DND-41 (cell line): Measurements from ENCODE around the gene ART3.

Experiments
- ATAC-seq: fragments of 200-7000 bp; cut with Tn5 transposase; 3 replicates; pipeline ENCODE4 v1.9.1; 2021; ENCODE audit warnings: low read depth; ENCODE audit not compliant: insufficient read depth
- DNase-seq: peaks from one replicate; pipeline ENCODE4 v3.0.0-alpha.2; 2020
- H2AFZ ChIP-seq: 2 replicates; pipeline ENCODE4 v1.6.0; 2012; ENCODE audit warnings: low read depth, low read length
- H3K27ac ChIP-seq: 2 replicates; pipeline ENCODE4 v1.5.1; 2012; ENCODE audit warnings: low read length, inconsistent platforms
- H3K27me3 ChIP-seq: fragments of 200-600 bp; sonication (generic); 2 replicates; pipeline ENCODE4 v1.6.0; 2012; ENCODE audit warnings: low read length, mild to moderate bottlenecking, inconsistent platforms; ENCODE audit not compliant: insufficient read depth, poor library complexity
- H3K36me3 ChIP-seq: 2 replicates; pipeline ENCODE4 v1.5.1; 2012; ENCODE audit warnings: low read length, inconsistent platforms; ENCODE audit not compliant: insufficient read depth
- H3K4me1 ChIP-seq: 2 replicates; pipeline ENCODE4 v1.5.1; 2012; ENCODE audit warnings: mild to moderate bottlenecking, low read length; ENCODE audit not compliant: insufficient read depth
- H3K4me2 ChIP-seq: 2 replicates; pipeline ENCODE4 v1.6.0; 2012; ENCODE audit warnings: mild to moderate bottlenecking, moderate library complexity, low read length, inconsistent platforms; ENCODE audit not compliant: insufficient read depth
- H3K4me3 ChIP-seq, 2 experiments: fragments of 200-600 bp in 1 of 2; shearing (Covaris generic) in 1 of 2; 2 replicates each; pipeline ENCODE4 v1.5.1; 2012 to 2016; ENCODE audit warnings: inconsistent platforms in 2 of 2, low read length in 2 of 2, mild to moderate bottlenecking in 2 of 2, low read depth in 1 of 2, moderate library complexity in 1 of 2
- H3K79me2 ChIP-seq: 2 replicates; pipeline ENCODE4 v1.6.0; 2012; ENCODE audit warnings: low read length, inconsistent platforms; ENCODE audit not compliant: insufficient read depth
- H3K9ac ChIP-seq: 2 replicates; pipeline ENCODE4 v1.6.0; 2012; ENCODE audit warnings: low read depth, mild to moderate bottlenecking, inconsistent platforms, low read length, moderate library complexity
- H3K9me3 ChIP-seq: 2 replicates; pipeline ENCODE4 v1.5.1; 2012; ENCODE audit warnings: low read length, moderate library complexity, mild to moderate bottlenecking, inconsistent platforms; ENCODE audit not compliant: insufficient read depth, severe bottlenecking
- H4K20me1 ChIP-seq: 2 replicates; pipeline ENCODE4 v1.6.0; 2012; ENCODE audit warnings: low read length; ENCODE audit not compliant: insufficient read depth
- CTCF ChIP-seq: IDR thresholded peaks from 2 replicates; pipeline ENCODE4 v1.5.1; 2012; ENCODE audit warnings: borderline replicate concordance, low read length, moderate library complexity, mild to moderate bottlenecking; ENCODE audit not compliant: poor library complexity, severe bottlenecking; ENCODE audit errors: extremely low read depth
- EZH2 ChIP-seq: IDR thresholded peaks from 3 replicates; pipeline ENCODE4 v1.6.1; 2012; ENCODE audit warnings: borderline replicate concordance, low read depth, mild to moderate bottlenecking, moderate library complexity, low read length, inconsistent platforms; ENCODE audit not compliant: severe bottlenecking

The ART3 gene

GRCh38 chr4:76074468-76074867 is at the start of gene ART3:
ART3 (plus strand) TSS chr4:76074709; CDS start chr4:76075890, 1,181 bp downstream.
- Histone ChIP-seq H3K4me3 (no peak within 1 kb of the TSS), H3K9me3 (no peaks in the 10 kb centered on the region), H3K4me2 (no peak within 1 kb of the TSS), H3K9ac (no peak within 1 kb of the TSS), H3K27me3 (peaks cover 2% of the 10 kb centered on the region), H3K27ac (no peak within 1 kb of the TSS), H3K36me3 (no peaks in the 10 kb centered on the region), H4K20me1 (no peaks in the 10 kb centered on the region), H2AFZ (no peak within 1 kb of the TSS), H3K79me2 (no peaks in the 10 kb centered on the region), H3K4me1 (no peaks in the 10 kb centered on the region)
- TF ChIP-seq CTCF (no peak), EZH2 (no peak)
- ATAC-seq (no peak), DNase-seq (no peak)

- DNase-seq (no peak), ATAC-seq (no peak)
- H3K9me3 ChIP-seq = no peaks in the 10 kb centered on the region
- no peak overlapping the region for H2AFZ ChIP-seq
- no peak overlapping the region for H3K27ac ChIP-seq
- no peaks in the 10 kb centered on the region for H3K79me2 ChIP-seq
- peak overlapping the region; percentile 23; the same call in 1 of the 2 replicates for H3K4me2 ChIP-seq
- peaks cover 5% of the 10 kb centered on the region; the same call in 1 of the 2 replicates for H3K4me1 ChIP-seq
- TF ChIP-seq CTCF (no peak), EZH2 (no peak)
- H3K36me3 ChIP-seq = no peaks in the 10 kb centered on the region
- H3K9ac ChIP-seq = no peak overlapping the region
- H4K20me1 ChIP-seq = no peaks in the 10 kb centered on the region
- H3K4me3 ChIP-seq = no peak overlapping the region
- H3K27me3 ChIP-seq = peaks cover 18% of the 10 kb centered on the region
These were observed 46.2 kb upstream of the ART3 start for GRCh38 chr4:76028350-76028765.

- peaks cover 5% of the 10 kb centered on the region; the same call in 1 of the 2 replicates for H3K4me1 ChIP-seq
- H3K27ac ChIP-seq = no peak overlapping the region
- no peak for ATAC-seq
- no peak overlapping the region for H2AFZ ChIP-seq
- no peak overlapping the region for H3K4me2 ChIP-seq
- no peak overlapping the region for H3K9ac ChIP-seq
- TF ChIP-seq CTCF (no peak), EZH2 (no peak)
- H3K9me3 ChIP-seq = no peaks in the 10 kb centered on the region
- H3K79me2 ChIP-seq = no peaks in the 10 kb centered on the region
- H3K27me3 ChIP-seq = peaks cover 23% of the 10 kb centered on the region
- no peak overlapping the region for H3K4me3 ChIP-seq
- H3K36me3 ChIP-seq = no peaks in the 10 kb centered on the region
- no peaks in the 10 kb centered on the region for H4K20me1 ChIP-seq
- DNase-seq = no peak
These were observed 45.2 kb upstream of the ART3 start for GRCh38 chr4:76029300-76029699.

GRCh38 chr4:76035141-76035540 is 39.4 kb upstream of the ART3 start:
- DNase-seq (no peak), ATAC-seq (no peak)
- Histone ChIP-seq H3K36me3 (no peaks in the 10 kb centered on the region), H3K4me2 (no peak overlapping the region), H3K9me3 (no peaks in the 10 kb centered on the region), H2AFZ (no peak overlapping the region), H3K27ac (no peak overlapping the region), H3K79me2 (no peaks in the 10 kb centered on the region), H3K27me3 (peaks cover 7% of the 10 kb centered on the region), H3K4me3 (no peak overlapping the region), H3K9ac (no peak overlapping the region), H4K20me1 (no peaks in the 10 kb centered on the region), H3K4me1 (no peaks in the 10 kb centered on the region)
- no peak for TF ChIP-seq EZH2
- TF ChIP-seq CTCF = no peak
